Osteocyte (in vitro differentiated cells): ENCODE data around the gene ACTA1. TPM values are rescaled to one million over a fixed set of nuclear protein-coding genes. Genes with fewer than 3 reads are reported as not detected.
"Not testable (repeated sequence)": the region's sequence is repeated elsewhere in the genome, so short reads cannot be mapped to it uniquely, and the experiment has no call there.

ENCODE experiments used
- DNase-seq: peaks from one replicate; pipeline ENCODE4 v3.0.0; 2021; ENCODE audit warnings: mixed read lengths; ENCODE audit not compliant: unreplicated experiment; ENCODE audit errors: extremely low spot score
- H3K27ac Mint-ChIP-seq: one replicate; pipeline ENCODE4 v1.8.0; 2021; ENCODE audit warnings: mild to moderate bottlenecking, mixed read lengths; ENCODE audit not compliant: unreplicated experiment
- H3K27me3 Mint-ChIP-seq: one replicate; pipeline ENCODE4 v1.8.0; 2021; ENCODE audit warnings: mixed read lengths; ENCODE audit not compliant: unreplicated experiment
- H3K36me3 Mint-ChIP-seq: one replicate; pipeline ENCODE4 v1.8.0; 2021; ENCODE audit warnings: mixed read lengths; ENCODE audit not compliant: unreplicated experiment
- H3K4me1 Mint-ChIP-seq: one replicate; pipeline ENCODE4 v1.8.0; 2021; ENCODE audit warnings: mixed read lengths; ENCODE audit not compliant: unreplicated experiment
- H3K4me3 Mint-ChIP-seq: one replicate; pipeline ENCODE4 v1.8.0; 2021; ENCODE audit warnings: mild to moderate bottlenecking, moderate library complexity, mixed read lengths; ENCODE audit not compliant: unreplicated experiment
- H3K9me3 Mint-ChIP-seq: one replicate; pipeline ENCODE4 v1.8.0; 2021; ENCODE audit warnings: mixed read lengths; ENCODE audit not compliant: unreplicated experiment
- total RNA-seq: library from RNA; stranded (reverse); gene quantifications from 2 replicates; pipeline ENCODE4 v1.2.1, GENCODE V29; 2021
- TF ChIP-seq, protein P1 (sequence below): fragments of 200-600 bp; sonication (generic); IDR thresholded peaks from 2 replicates; pipeline ENCODE4 v1.5.0; 2021; ENCODE audit warnings: antibody characterized with exemption, mild to moderate bottlenecking, moderate library complexity

The ACTA1 gene
- total RNA-seq, 1 donor from 2014 or later: not detected

DNA sequence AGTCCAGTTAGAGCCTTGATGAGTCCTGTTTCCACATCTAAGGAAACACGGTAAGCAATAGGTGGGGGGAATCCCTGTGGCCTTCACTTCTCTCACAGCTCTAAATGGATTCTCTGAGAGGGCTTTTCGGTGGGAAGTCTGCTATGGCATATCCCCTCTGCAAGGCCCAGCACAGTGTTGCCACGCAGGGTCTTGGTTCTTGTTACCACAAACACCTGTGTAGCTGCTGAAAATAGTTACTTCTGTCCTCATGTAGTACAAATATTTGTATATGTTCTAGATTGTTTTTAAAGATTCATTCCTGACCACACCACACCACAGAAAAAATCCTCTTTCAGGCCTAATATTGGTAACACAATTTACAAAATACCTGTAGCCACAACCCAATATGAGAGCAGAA, 5.6 kb downstream of the ACTA1 start:
- peaks cover 8% of the 10 kb centered on the region for H3K4me1 Mint-ChIP-seq
- H3K27me3 Mint-ChIP-seq: peaks cover 49% of the 10 kb centered on the region
- no peaks in the 10 kb centered on the region for H3K36me3 Mint-ChIP-seq
- H3K9me3 Mint-ChIP-seq: peaks cover 4% of the 10 kb centered on the region
- H3K4me3 Mint-ChIP-seq: no peak overlapping the region
- DNase-seq: peak; percentile 34
- H3K27ac Mint-ChIP-seq: no peak overlapping the region
- TF ChIP-seq, protein P1, sequence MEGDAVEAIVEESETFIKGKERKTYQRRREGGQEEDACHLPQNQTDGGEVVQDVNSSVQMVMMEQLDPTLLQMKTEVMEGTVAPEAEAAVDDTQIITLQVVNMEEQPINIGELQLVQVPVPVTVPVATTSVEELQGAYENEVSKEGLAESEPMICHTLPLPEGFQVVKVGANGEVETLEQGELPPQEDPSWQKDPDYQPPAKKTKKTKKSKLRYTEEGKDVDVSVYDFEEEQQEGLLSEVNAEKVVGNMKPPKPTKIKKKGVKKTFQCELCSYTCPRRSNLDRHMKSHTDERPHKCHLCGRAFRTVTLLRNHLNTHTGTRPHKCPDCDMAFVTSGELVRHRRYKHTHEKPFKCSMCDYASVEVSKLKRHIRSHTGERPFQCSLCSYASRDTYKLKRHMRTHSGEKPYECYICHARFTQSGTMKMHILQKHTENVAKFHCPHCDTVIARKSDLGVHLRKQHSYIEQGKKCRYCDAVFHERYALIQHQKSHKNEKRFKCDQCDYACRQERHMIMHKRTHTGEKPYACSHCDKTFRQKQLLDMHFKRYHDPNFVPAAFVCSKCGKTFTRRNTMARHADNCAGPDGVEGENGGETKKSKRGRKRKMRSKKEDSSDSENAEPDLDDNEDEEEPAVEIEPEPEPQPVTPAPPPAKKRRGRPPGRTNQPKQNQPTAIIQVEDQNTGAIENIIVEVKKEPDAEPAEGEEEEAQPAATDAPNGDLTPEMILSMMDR: no peak

DNA sequence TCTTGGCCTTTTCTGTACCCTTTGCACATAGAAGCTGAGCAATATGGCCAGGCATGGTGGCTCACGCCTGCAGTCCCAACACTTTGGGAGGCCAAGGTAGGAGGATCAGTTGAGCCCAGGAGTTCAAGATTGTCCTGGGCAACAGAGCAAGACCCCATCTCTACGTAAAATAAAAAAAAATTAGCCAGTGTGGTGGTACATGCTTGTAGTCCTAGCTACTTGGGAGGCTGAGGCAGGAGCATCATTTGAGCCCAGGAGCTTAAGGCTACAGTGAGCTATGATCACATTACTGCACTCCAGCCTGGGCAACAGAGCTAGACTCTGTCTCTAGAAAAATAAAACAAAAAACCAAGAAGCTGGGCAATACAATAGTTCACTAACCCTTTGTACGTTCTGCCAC, 6.3 kb downstream of the ACTA1 start:
- Mint-ChIP-seq H3K36me3 (no peaks in the 10 kb centered on the region), H3K4me3 (no peak overlapping the region), H3K4me1 (peaks cover 8% of the 10 kb centered on the region), H3K9me3 (peaks cover 4% of the 10 kb centered on the region), H3K27me3 (peaks cover 47% of the 10 kb centered on the region), H3K27ac (no peak overlapping the region)
- TF ChIP-seq, protein P1: no peak
- DNase-seq: no peak

DNA sequence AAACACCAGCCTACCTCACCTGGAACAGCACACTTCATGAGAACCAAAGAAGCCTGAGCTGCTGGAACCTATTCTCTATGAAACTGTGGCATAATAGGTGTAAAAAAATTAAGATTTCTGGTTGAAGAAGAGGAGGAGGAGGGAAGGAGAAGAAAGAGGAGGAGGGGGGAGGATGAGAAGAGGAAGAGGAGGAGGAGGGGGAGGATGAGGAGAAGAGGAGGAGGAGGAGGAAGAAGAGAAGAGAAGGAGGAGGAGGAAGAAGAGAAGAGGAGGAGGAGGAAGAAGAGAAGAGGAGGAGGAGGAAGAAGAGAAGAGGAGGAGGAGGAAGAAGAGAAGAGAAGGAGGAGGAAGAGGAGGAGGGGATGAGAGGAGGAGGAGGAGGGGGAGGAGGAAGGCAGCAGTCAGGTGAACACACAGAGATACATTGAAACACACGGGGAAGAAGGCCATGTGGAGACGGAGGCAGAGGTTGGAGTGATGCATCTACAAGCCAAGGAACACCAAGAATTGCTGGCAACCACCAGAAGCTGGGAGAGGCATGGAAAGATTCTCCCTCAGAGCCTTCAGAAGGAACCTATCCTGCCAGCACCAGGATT, 8.2 kb downstream of the ACTA1 start:
- H3K4me1 Mint-ChIP-seq: peaks cover 1% of the 10 kb centered on the region
- H3K27me3 Mint-ChIP-seq: peaks cover 37% of the 10 kb centered on the region
- H3K27ac Mint-ChIP-seq: no peak overlapping the region
- H3K36me3 Mint-ChIP-seq: no peaks in the 10 kb centered on the region
- peaks cover 4% of the 10 kb centered on the region for H3K9me3 Mint-ChIP-seq
- no peak for DNase-seq
- H3K4me3 Mint-ChIP-seq: no peak overlapping the region
- TF ChIP-seq, protein P1: no peak

DNA sequence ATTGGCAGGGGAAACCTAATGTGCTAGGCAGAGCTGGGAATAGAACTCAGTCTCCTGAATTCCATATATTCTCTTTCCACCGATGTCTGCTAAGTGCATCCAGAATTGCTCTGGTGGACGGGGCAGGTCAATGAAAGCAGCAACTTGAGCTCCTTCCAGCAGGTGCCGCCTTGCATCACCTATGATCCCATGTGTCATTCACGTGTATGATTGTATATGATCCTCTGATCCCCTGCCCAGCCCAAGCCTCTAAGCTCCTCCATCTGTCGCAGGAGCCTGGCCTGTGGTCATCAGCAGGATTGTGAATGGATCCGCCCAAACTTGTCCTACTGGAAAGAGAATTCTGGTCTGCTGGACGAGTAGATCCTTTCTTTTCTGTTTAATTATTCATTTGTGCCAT, 13.1 kb downstream of the ACTA1 start:
- peaks cover 4% of the 10 kb centered on the region for H3K9me3 Mint-ChIP-seq
- H3K36me3 Mint-ChIP-seq: no peaks in the 10 kb centered on the region
- DNase-seq: no peak
- peaks cover 14% of the 10 kb centered on the region for H3K27me3 Mint-ChIP-seq
- no peak overlapping the region for H3K4me3 Mint-ChIP-seq
- H3K4me1 Mint-ChIP-seq: no peaks in the 10 kb centered on the region
- TF ChIP-seq, protein P1: no peak
- no peak overlapping the region for H3K27ac Mint-ChIP-seq

DNA sequence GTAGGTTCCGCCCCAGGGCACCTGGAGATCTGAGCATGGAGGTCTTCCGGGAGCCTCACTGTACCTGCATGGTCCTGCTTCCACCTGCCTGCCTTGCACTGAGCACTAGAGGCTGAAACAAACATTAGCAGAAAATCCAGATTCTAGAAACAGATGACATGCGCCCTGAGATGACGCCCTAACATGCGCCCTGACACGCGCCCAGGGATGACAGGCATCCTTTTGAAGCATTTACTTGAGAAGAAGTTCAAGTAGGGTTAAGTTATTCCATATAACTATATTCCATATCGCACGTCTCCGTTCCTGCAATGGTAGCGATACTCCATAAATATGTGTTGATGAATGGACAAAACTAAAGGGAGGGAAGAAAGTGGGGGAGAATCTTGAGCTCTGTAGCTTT, 13.7 kb downstream of the ACTA1 start:
- peaks cover 10% of the 10 kb centered on the region for H3K27me3 Mint-ChIP-seq

DNA sequence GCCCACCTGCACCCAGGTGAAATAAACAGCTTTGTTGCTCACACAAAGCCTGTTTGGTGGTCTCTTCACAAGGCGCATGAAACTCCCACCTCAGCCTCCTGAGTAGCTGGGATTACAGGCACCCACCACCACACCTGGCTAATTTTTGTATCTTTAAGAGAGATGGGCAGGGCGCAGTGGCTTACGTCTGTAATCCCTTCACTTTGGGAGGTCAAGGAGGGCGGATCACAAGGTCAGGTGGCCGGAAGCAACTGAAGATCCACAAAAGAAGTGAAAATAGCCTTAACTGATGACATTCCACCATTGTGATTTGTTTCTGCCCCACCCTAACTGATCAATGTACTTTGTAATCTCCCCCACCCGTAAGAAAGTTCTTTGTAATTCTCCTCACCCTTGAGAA, 15.3 kb downstream of the ACTA1 start:
- H3K4me1 Mint-ChIP-seq, H3K9me3 Mint-ChIP-seq, H3K27ac Mint-ChIP-seq, H3K36me3 Mint-ChIP-seq, H3K27me3 Mint-ChIP-seq, H3K4me3 Mint-ChIP-seq, DNase-seq: not testable (repeated sequence)

More for the DNA sequence above, 13.7 kb downstream of the ACTA1 start:
- H3K4me3 Mint-ChIP-seq: no peak overlapping the region
- H3K9me3 Mint-ChIP-seq: peaks cover 4% of the 10 kb centered on the region
- H3K4me1 Mint-ChIP-seq: no peaks in the 10 kb centered on the region
- no peak overlapping the region for H3K27ac Mint-ChIP-seq
- TF ChIP-seq, protein P1: no peak
- DNase-seq: no peak
- H3K36me3 Mint-ChIP-seq: no peaks in the 10 kb centered on the region

DNA sequence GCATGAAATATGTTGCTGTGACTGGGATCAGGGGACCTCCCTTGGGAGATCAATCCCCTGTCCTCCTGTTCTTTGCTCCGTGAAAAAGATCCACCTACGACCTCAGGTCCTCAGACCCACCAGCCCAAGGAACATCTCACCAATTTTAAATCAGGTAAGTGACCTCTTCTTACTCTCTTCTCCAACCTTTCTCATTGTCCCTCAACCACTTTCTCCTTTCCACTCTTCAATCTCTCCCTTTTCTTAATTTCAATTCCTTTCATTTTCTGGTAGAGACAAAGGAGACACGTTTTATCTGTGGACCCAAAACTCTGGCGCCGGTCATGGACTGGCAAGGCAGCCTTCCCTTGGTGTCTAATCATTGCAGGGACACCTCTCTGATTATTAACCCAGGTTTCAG, 21.1 kb downstream of the ACTA1 start:
- H3K27me3 Mint-ChIP-seq, H3K27ac Mint-ChIP-seq, H3K36me3 Mint-ChIP-seq, H3K9me3 Mint-ChIP-seq, H3K4me3 Mint-ChIP-seq, DNase-seq: not testable (repeated sequence)
- H3K4me1 Mint-ChIP-seq: peaks cover 28% of the 10 kb centered on the region
